Natural killer cell (primary cell): ENCODE results near the gene FRMD6. TPM values are rescaled to one million over a fixed set of nuclear protein-coding genes. Genes with fewer than 3 reads are reported as not detected.

Experiments
- ATAC-seq, 3 donors: fragments of 150-1000 bp in 2 of 3; fragments of 200-7000 bp in 1 of 3; cut with Tn5 transposase; 1 replicate in 1 of 3; 2 replicates in 2 of 3; pipeline ENCODE4 v1.10.0; 2021; ENCODE audit warnings: mild to moderate bottlenecking in 2 of 3, moderate library complexity in 2 of 3
- DNase-seq, 2 donors: peaks; one replicate each; pipeline versions ENCODE4 v3.0.0 to v3.0.0-alpha.2; 2013 to 2021; ENCODE audit warnings: mixed read lengths in 1 of 2
- H3K27ac ChIP-seq: one replicate; pipeline ENCODE4 v1.5.1; 2013; ENCODE audit warnings: mild to moderate bottlenecking, low read length
- H3K27me3 ChIP-seq: one replicate; pipeline ENCODE4 v1.6.1; 2013; ENCODE audit warnings: low read length; ENCODE audit not compliant: control insufficient read depth, insufficient read depth
- H3K36me3 ChIP-seq: one replicate; pipeline ENCODE4 v1.6.1; 2013; ENCODE audit warnings: low read length; ENCODE audit not compliant: control insufficient read depth, insufficient read depth
- H3K4me1 ChIP-seq: one replicate; pipeline ENCODE4 v1.6.1; 2013; ENCODE audit warnings: low read length; ENCODE audit not compliant: control insufficient read depth, insufficient read depth
- H3K4me3 ChIP-seq: one replicate; pipeline ENCODE4 v1.5.1; 2013; ENCODE audit warnings: low read length
- H3K9me3 ChIP-seq: one replicate; pipeline ENCODE4 v1.6.1; 2013; ENCODE audit warnings: low read length; ENCODE audit not compliant: control insufficient read depth, insufficient read depth
- H3K27ac Mint-ChIP-seq, 2 donors: one replicate each; pipeline ENCODE4 v1.8.0; 2022; ENCODE audit warnings: mild to moderate bottlenecking in 2 of 2, mixed read lengths in 2 of 2, moderate library complexity in 1 of 2
- H3K27me3 Mint-ChIP-seq, 2 donors: one replicate each; pipeline ENCODE4 v1.8.0; 2022; ENCODE audit warnings: low read depth in 2 of 2, mixed read lengths in 2 of 2
- H3K36me3 Mint-ChIP-seq: one replicate; pipeline ENCODE4 v1.8.0; 2022; ENCODE audit warnings: mixed read lengths
- H3K4me1 Mint-ChIP-seq, 2 donors: one replicate each; pipeline ENCODE4 v1.8.0; 2022; ENCODE audit warnings: mixed read lengths in 2 of 2
- H3K4me3 Mint-ChIP-seq: one replicate; pipeline ENCODE4 v1.8.0; 2022; ENCODE audit warnings: mild to moderate bottlenecking, moderate library complexity, mixed read lengths
- H3K9me3 Mint-ChIP-seq, 2 donors: one replicate each; pipeline ENCODE4 v1.8.0; 2022; ENCODE audit warnings: mixed read lengths in 2 of 2
- CTCF ChIP-seq: fragments of 200-600 bp; IDR thresholded peaks from one replicate; pipeline ENCODE4 v1.8.0; 2022; ENCODE audit warnings: antibody characterized with exemption
- WGBS: methylation state at CpG from one replicate; pipeline ENCODE4 v1.1.7; 2013; ENCODE audit warnings: missing lambda C conversion rate; ENCODE audit not compliant: insufficient coverage; 5-methylcytosine and 5-hydroxymethylcytosine counted together
- intact Hi-C: fragments of 100-400 bp; cut with micrococcal nuclease; formaldehyde crosslinking; loops from one replicate; pipeline ENCODE4 v1.14.2; 2022
- total RNA-seq, 4 donors: library from RNA; stranded (reverse); fragments of 120-200 nt in 1 of 4; gene quantifications; one replicate each; pipeline versions ENCODE4 v1.2.3 to v1.2.4, GENCODE V29; 2013 to 2022

FRMD6 gene
- total RNA-seq, 3 donors from 2014 or later (not counting 1 experiment from before 2014, with no cell fraction given): 1.5 to 3.8 (median 2.3) TPM

DNA sequence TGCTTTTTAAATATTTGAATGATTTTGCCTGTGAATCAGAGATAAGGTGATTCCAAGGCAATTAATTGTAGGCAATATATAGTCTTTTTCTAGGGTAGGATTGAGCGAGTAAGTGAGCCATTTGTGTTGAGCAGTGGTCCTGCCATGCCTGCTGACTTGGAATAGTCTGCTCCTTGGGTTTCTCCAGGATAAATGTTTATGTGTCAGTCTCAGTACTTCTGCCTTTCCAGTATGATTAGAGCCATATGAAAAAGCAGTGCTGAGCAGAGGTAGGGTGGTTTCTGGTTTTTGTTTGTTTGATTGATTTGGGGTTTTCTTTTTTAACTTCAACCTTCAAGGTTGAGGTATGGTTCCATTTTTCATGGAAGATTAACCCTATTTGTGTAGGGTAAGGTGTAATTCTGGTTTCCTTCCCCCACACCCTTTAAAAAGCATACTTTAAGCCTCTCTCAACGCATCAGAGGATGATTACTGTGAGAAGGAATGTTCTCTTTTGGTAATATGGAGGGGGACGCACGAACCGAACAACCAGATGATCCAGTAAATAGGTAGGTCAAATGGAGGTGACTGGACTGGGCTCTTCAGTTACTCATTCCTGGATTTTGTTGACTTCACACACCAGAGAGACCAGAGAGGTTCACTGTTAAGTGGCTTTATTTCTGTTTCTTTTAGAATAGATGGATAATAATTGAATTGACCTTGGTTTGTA, 22.7 kb downstream of the FRMD6 start:
- H3K36me3 Mint-ChIP-seq: no peaks in the 10 kb centered on the region

DNA sequence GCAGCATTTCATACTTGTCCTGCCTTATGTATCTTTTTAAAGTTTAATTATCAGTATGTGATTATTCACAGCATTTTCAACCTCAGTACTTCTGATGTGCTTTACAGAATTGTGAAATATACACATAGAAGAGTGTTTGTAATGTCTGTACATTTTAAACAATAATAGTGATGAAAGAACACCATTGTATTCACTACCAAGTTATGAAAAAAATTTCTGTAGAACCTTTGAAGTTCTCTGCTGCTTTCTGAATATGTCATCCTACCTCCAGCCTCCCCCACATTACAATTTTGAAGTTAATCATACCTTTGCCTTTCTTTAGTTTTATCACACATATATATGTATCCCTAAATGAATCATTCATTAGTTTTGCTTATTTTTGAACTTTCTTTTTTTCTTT, 24.8 kb downstream of the FRMD6 start:
- Histone ChIP-seq H3K27ac (no peak overlapping the region), H3K27me3 (peaks cover 6% of the 10 kb centered on the region), H3K9me3 (no peaks in the 10 kb centered on the region), H3K36me3 (no peaks in the 10 kb centered on the region), H3K4me1 (no peaks in the 10 kb centered on the region), H3K4me3 (no peak overlapping the region)
- Mint-ChIP-seq H3K9me3 (no peaks in the 10 kb centered on the region), H3K27me3 (peaks cover 14 to 35% of the 10 kb centered on the region in 2 donors), H3K4me1 (no peaks in the 10 kb centered on the region), H3K36me3 (no peaks in the 10 kb centered on the region), H3K4me3 (no peak overlapping the region), H3K27ac (no peak overlapping the region)
- DNase-seq (no peak), ATAC-seq (no peak)
- TF ChIP-seq CTCF: no peak
- intact Hi-C loops: no loop called here

More for the DNA sequence above, 22.7 kb downstream of the FRMD6 start:
- Mint-ChIP-seq H3K27me3 (peaks cover 14 to 40% of the 10 kb centered on the region in 2 donors), H3K27ac (no peak overlapping the region), H3K4me1 (no peaks in the 10 kb centered on the region), H3K4me3 (no peak overlapping the region), H3K9me3 (no peaks in the 10 kb centered on the region)
- intact Hi-C loops: no loop called here
- Histone ChIP-seq H3K9me3 (no peaks in the 10 kb centered on the region), H3K36me3 (no peaks in the 10 kb centered on the region), H3K27me3 (peaks cover 6% of the 10 kb centered on the region), H3K27ac (no peak overlapping the region), H3K4me3 (no peak overlapping the region), H3K4me1 (no peaks in the 10 kb centered on the region)
- no peak for TF ChIP-seq CTCF
- no peak for ATAC-seq
- 98% methylated on average over 5 of the region's 5 CpGs for whole genome bisulfite sequencing
- DNase-seq: no peak

DNA sequence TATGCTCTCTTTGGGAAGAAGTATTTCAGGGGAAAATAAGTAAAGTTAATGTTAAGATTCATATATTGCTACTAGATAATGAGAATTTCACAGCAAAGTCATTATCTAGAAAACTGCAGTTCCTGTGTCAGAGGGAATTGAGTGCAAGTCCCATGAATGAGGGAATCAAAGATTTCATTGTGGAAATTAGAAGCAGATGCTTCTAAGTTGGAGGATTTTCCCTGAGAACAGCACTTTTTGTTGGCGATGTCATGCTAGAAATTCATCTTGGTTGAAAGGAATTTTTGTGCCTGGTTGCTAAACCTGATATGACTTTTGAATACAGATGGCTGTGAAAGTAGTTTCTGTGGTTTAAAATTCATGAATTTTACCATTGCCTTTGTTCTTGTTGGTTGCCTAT, 25.6 kb downstream of the FRMD6 start:
- intact Hi-C loops: no loop called here
- H3K4me1 Mint-ChIP-seq: no peaks in the 10 kb centered on the region
- WGBS: 86% methylated on average over 1 of the region's 1 CpG

More for the DNA sequence above, 25.6 kb downstream of the FRMD6 start:
- Histone ChIP-seq H3K4me3 (no peak overlapping the region), H3K27me3 (peaks cover 6% of the 10 kb centered on the region), H3K36me3 (no peaks in the 10 kb centered on the region), H3K9me3 (no peaks in the 10 kb centered on the region), H3K27ac (no peak overlapping the region), H3K4me1 (no peaks in the 10 kb centered on the region)
- H3K27ac Mint-ChIP-seq: no peak overlapping the region
- no peak overlapping the region for H3K4me3 Mint-ChIP-seq
- no peaks in the 10 kb centered on the region for H3K9me3 Mint-ChIP-seq
- DNase-seq (no peak), ATAC-seq (no peak)
- TF ChIP-seq CTCF: no peak
- no peaks in the 10 kb centered on the region for H3K36me3 Mint-ChIP-seq
- H3K27me3 Mint-ChIP-seq: peaks cover 11 to 34% of the 10 kb centered on the region in 2 donors
